ENCODE results near the gene UBE4A.
"Not testable (repeated sequence)": the region's sequence is repeated elsewhere in the genome, so short reads cannot be mapped to it uniquely, and the experiment has no call there.

Gene UBE4A

DNA sequence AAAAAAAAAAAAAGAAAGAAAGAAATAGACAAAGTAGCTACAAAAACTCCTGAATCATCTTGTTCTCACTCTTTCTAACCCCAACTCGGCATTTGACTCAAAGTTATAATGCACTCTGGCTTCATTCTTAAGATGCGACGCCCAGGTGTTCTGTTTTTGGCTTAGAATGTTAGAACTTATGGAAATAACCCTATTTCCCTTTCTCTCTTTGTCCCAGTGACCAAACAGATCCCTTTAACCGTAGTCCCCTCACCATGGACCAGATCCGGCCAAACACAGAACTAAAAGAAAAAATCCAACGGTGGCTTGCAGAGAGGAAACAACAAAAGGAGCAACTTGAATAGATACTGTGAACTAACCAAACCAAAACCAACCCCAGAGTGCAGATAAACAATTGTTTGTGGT, 36.7 kb downstream of the UBE4A start:
- in situ Hi-C loops (cut with MboI; ENCODE audit: low sequenced_read_pairs): loop anchor here (10.0 kb wide), 1 partner anchor 99 kb away; no protein-coding TSS in a partner anchor

- in situ Hi-C loops (cut with MboI; ENCODE audit: low sequenced_read_pairs): loop anchor here (10.0 kb wide), 1 partner anchor 97 kb away; no protein-coding TSS in a partner anchor
Observed at GRCh38 chr11:118397448-118397847, 38.0 kb downstream of the UBE4A start.

- in situ Hi-C loops (cut with MboI; ENCODE audit: low sequenced_read_pairs): loop anchor here (10.0 kb wide), 1 partner anchor 96 kb away; no protein-coding TSS in a partner anchor
Observed at GRCh38 chr11:118398791-118399559, 39.6 kb downstream of the UBE4A start.

- in situ Hi-C loops (cut with MboI; ENCODE audit: low sequenced_read_pairs): no loop called here
Observed at GRCh38 chr11:118401151-118401879, 41.9 kb downstream of the UBE4A start, which contains the start of gene ATP5MG. Gene ATP5MG, plus strand, starts transcription at chr11:118401606. Its CDS starts 60 bp downstream, at chr11:118401666.

- in situ Hi-C loops (cut with MboI; ENCODE audit: low sequenced_read_pairs): no loop called here
Observed at GRCh38 chr11:118401880-118402590, 42.6 kb downstream of the UBE4A start.

GRCh38 chr11:118402594-118402993, 43.2 kb downstream of the UBE4A start:
- in situ Hi-C loops (cut with MboI; ENCODE audit: low sequenced_read_pairs): not testable (repeated sequence)

GRCh38 chr11:118406599-118407166, 47.3 kb downstream of the UBE4A start:
- in situ Hi-C loops (cut with MboI; ENCODE audit: low sequenced_read_pairs): no loop called here

GRCh38 chr11:118410055-118410745, 50.8 kb downstream of the UBE4A start:
- in situ Hi-C loops (cut with MboI; ENCODE audit: low sequenced_read_pairs): no loop called here

GRCh38 chr11:118411530-118411929, 52.1 kb downstream of the UBE4A start:
- in situ Hi-C loops (cut with MboI; ENCODE audit: low sequenced_read_pairs): no loop called here

GRCh38 chr11:118412921-118413320, 53.5 kb downstream of the UBE4A start:
- in situ Hi-C loops (cut with MboI; ENCODE audit: low sequenced_read_pairs): no loop called here

DNA sequence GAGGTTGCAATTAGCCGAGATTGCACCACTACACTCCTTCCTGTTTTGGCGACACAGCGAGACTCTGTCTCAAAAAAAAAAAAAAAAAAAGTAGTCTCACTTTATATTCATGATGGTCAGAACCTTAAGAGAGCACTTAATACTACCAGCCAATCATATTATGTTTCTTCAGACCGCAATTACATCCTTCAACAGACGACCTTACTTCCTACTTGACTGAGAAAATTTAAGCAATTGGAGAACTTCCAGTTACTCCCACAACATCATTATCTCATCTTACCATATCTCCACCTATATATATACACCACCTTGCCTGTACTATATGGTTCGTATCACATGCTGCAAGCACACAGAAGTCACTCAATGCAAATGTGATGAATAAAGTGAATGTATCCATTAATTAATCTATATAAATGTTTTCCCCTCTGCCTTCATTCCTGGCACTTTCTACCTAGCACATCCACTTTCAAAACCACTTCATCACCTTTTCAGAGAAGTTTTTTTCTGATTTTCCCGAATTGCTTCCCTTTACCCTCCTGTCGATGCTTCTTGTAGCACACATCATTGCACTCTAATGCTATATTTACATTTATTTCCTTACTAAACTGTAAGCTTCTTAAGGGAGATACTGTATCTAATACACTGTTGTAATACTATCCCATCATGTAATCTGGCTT, 55.8 kb downstream of the UBE4A start:
- in situ Hi-C loops (cut with MboI; ENCODE audit: low sequenced_read_pairs): no loop called here

- in situ Hi-C loops (cut with MboI; ENCODE audit: low sequenced_read_pairs): no loop called here
Observed at GRCh38 chr11:118415739-118416068, 56.3 kb downstream of the UBE4A start.

- in situ Hi-C loops (cut with MboI; ENCODE audit: low sequenced_read_pairs): not testable (repeated sequence)
Observed at GRCh38 chr11:118416900-118417299, 57.5 kb downstream of the UBE4A start.

DNA sequence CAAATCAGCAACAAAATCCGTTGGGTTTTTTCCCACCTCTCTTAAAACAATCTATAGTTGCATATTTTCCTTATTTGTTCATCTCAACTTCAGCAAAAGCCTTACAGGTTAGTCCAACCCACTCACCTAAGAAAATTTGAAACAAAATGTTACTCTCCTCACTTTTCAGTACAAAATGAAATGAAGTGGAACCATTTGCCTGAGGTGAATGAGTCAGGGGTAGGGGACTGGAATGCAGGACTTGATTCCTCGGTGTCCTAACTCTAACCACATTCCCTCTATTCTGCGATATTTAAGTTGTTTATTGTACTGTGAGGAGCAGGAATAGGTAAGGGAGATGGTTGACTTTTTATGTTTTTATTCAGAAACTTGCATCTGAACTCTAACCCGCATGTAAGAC, 58.4 kb downstream of the UBE4A start:
- in situ Hi-C loops (cut with MboI; ENCODE audit: low sequenced_read_pairs): no loop called here

DNA sequence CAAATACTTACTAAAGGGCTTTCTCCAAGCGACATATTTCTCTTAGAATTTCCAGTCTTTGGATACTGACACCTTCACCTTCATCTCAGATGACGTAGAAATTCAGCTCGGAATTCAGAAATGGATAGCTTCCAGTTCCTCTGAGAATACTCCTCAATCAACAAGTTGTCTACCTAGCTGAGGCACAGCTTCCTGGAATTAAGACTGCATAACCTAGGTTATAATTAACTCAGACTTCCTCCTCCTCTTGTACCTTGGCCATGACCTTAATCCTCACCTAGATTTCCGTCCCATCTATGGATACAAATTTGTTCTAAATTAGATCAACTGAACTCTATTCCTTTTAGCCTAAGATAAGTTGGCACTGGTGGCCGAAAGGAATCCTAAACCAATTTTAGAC, 59.4 kb downstream of the UBE4A start:
- in situ Hi-C loops (cut with MboI; ENCODE audit: low sequenced_read_pairs): no loop called here

- in situ Hi-C loops (cut with MboI; ENCODE audit: low sequenced_read_pairs): no loop called here
Observed at GRCh38 chr11:118427707-118428106, 68.3 kb downstream of the UBE4A start.

DNA sequence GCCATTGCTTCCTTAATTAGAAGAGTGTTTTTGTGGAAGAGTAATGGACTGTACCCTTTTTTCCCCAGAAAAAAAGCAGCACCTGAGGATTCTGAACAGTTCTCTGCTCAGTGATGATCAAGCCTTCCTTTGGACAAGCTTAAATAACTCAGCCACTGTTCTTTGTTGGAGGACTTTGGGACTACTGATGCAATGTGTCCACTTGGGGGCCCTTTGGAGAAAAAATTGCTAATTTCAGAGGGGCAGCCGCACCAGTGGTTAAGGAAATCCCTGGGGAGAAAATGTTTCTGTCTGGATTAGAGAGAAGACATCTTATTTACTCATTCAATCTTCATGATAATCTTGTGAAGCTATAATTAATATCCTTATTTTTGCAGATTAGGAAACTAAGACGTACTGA, 71.6 kb downstream of the UBE4A start:
- in situ Hi-C loops (cut with MboI; ENCODE audit: low sequenced_read_pairs): no loop called here

DNA sequence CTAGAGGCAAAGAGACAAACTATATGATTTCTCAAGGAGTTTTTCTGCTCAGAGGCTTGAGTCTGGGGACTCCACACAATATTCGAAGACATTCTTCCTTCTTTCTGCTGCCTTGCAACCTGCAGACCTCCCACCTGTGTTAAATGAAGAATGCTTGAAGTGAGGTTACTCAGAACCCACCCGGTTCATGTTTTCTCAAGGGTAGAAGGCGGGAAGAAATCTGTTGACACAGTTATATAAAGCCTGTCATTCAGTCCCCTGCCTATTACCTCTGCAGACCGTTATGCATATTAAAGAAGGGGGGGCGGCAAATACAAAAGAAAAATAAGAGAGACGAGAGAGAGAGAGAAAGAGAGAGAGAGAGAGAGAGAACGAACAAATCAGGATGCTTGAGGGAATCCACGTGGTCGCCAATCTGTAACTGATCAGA, 74.7 kb downstream of the UBE4A start:
- in situ Hi-C loops (cut with MboI; ENCODE audit: low sequenced_read_pairs): no loop called here

DNA sequence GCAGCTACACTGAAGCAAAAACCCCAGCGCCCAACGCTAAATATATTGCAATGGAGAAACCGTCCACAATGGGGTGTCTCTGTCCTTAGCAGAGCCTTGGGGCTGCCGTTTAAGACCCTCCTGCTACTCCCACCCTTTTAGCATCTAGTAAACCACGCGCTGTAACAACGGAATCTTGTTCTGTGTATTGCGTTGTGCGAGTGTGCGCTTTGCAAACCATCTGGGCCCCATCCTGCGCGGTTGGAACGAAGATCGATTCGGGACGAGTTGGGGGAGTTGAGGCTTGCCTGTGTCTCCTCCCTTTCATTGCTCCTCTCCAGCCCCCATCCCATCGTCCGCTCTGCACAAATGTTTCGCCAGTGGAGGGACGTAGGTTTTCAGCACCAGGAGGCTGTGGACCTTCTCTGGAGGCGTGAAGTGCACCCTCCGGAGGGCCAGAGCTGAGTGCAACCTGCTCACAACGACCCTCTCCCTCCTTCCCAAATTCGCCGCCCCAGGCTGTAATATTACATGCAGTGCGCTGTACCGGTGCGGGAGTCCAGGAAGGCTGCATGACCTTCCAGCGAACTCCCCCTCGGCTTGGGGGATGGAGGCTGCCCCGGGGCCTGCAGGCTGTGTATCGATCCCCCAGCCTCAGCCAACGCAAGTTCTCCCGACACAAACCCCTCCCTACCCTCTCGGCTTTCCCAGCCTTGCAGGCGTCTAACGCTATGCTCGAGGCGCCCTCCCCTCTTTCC, 75.3 kb downstream of the UBE4A start:
- in situ Hi-C loops (cut with MboI; ENCODE audit: low sequenced_read_pairs): no loop called here

Data from HL-60/S4 treated with phorbol 12-myristate 13-acetate at 8.2 ng/mL for 4 days and 3 days (cell line).